GM12891 (cell line): ENCODE results near the gene ASAP3.
"Not testable (repeated sequence)": the region's sequence is repeated elsewhere in the genome, so short reads cannot be mapped to it uniquely, and the experiment has no call there.

Source experiments
- POLR2A ChIP-seq: IDR thresholded peaks from 2 replicates; pipeline ENCODE4 v1.6.1; 2011; ENCODE audit warnings: low read depth, low read length, control low read depth
- POLR2AphosphoS5 ChIP-seq: IDR thresholded peaks from 2 replicates; pipeline ENCODE4 v1.6.1; 2011; ENCODE audit warnings: low read depth, low read length, control low read depth
- TAF1 ChIP-seq: IDR thresholded peaks from 2 replicates; pipeline ENCODE4 v1.6.1; 2011; ENCODE audit warnings: low read depth, low read length, control low read depth

- not testable (repeated sequence) for TF ChIP-seq POLR2AphosphoS5, POLR2A, TAF1
These were observed 20.2 kb upstream of the ASAP3 start for GRCh38 chr1:23504156-23504555.
